HEK293 (cell line): ENCODE results near the gene RASD2.

Source experiments
- CTCF ChIA-PET: fragments of 350-600 bp; formaldehyde crosslinking; extraction: SDS; loops from one replicate; lab custom pipeline; 2021; ENCODE audit warnings: antibody characterized with exemption; lab: Yijun Ruan, JAX
- POLR2A ChIA-PET: fragments of 300-600 bp; formaldehyde crosslinking; extraction: SDS; loops from one replicate; lab custom pipeline; 2020; ENCODE audit warnings: antibody characterized with exemption, inconsistent platforms; lab: Yijun Ruan, JAX
- H3K27ac ChIP-seq: fragments of 200-500 bp; sonication (Bioruptor generic); 2 replicates; pipeline ENCODE4 v1.5.1; 2014; ENCODE audit warnings: low read depth, low read length, control low read depth, inconsistent platforms; ENCODE audit errors: extremely low read depth
- H3K36me3 ChIP-seq, 2 experiments: fragments of 200-500 bp in 1 of 2; sonication (Bioruptor generic) in 1 of 2; 1 replicate in 1 of 2; 2 replicates in 1 of 2; pipeline ENCODE4 v1.5.1; 2014 to 2017; ENCODE audit warnings: inconsistent platforms in 2 of 2, low read length in 2 of 2; ENCODE audit not compliant: control insufficient read depth in 2 of 2, insufficient read depth in 1 of 2
- H3K4me1 ChIP-seq: fragments of 200-500 bp; sonication (Bioruptor generic); 2 replicates; pipeline ENCODE4 v1.5.1; 2014; ENCODE audit warnings: mild to moderate bottlenecking, low read length, inconsistent platforms; ENCODE audit not compliant: control insufficient read depth, insufficient read depth
- H3K4me3 ChIP-seq: 2 replicates; pipeline ENCODE4 v1.5.1; 2011; ENCODE audit warnings: low read depth, mild to moderate bottlenecking, control low read depth, low read length, moderate library complexity
- H3K9me3 ChIP-seq: fragments of 200-500 bp; sonication (Bioruptor generic); 2 replicates; pipeline ENCODE4 v1.5.1; 2014; ENCODE audit warnings: low read depth, low read length, inconsistent platforms; ENCODE audit not compliant: control insufficient read depth, insufficient read depth
- GLI4 ChIP-seq: fragments of 450-650 bp; formaldehyde crosslinking; IDR thresholded peaks from 2 replicates; pipeline ENCODE4 v1.5.1; 2016; ENCODE audit warnings: missing biosample characterization, missing genetic modification characterization
- HOXD13 ChIP-seq: sonication (generic); formaldehyde crosslinking; IDR thresholded peaks from 2 replicates; pipeline ENCODE4 v1.8.0; 2022; ENCODE audit warnings: missing genetic modification reagents, borderline replicate concordance
- MYNN ChIP-seq: fragments of 450-650 bp; formaldehyde crosslinking; IDR thresholded peaks from 2 replicates; pipeline ENCODE4 v1.5.1; 2016; ENCODE audit warnings: missing biosample characterization, missing genetic modification characterization, borderline replicate concordance
- SALL2 ChIP-seq: fragments of 450-650 bp; formaldehyde crosslinking; IDR thresholded peaks from 2 replicates; pipeline ENCODE4 v1.5.0; 2017; ENCODE audit warnings: missing biosample characterization, mild to moderate bottlenecking, missing genetic modification characterization, borderline replicate concordance
- SP3 ChIP-seq: fragments of 450-650 bp; formaldehyde crosslinking; IDR thresholded peaks from 2 replicates; pipeline ENCODE4 v1.5.1; 2016; ENCODE audit warnings: missing biosample characterization, missing genetic modification characterization
- ZEB2 ChIP-seq: fragments of 450-650 bp; formaldehyde crosslinking; IDR thresholded peaks from 2 replicates; pipeline ENCODE4 v1.5.1; 2016; ENCODE audit warnings: missing biosample characterization, missing genetic modification characterization
- ZNF10 ChIP-seq: fragments of 450-650 bp; formaldehyde crosslinking; IDR thresholded peaks from 2 replicates; pipeline ENCODE4 v1.5.1; 2017; ENCODE audit warnings: missing biosample characterization, missing genetic modification characterization
- ZNF155 ChIP-seq: fragments of 450-650 bp; formaldehyde crosslinking; IDR thresholded peaks from 2 replicates; pipeline ENCODE4 v1.5.1; 2016; ENCODE audit warnings: missing biosample characterization, missing genetic modification characterization
- ZNF175 ChIP-seq: fragments of 450-650 bp; formaldehyde crosslinking; IDR thresholded peaks from 2 replicates; pipeline ENCODE4 v1.5.1; 2016; ENCODE audit warnings: missing biosample characterization, missing genetic modification characterization
- ZNF18 ChIP-seq: fragments of 450-650 bp; formaldehyde crosslinking; IDR thresholded peaks from 2 replicates; pipeline ENCODE4 v1.5.1; 2016; ENCODE audit warnings: missing biosample characterization, missing genetic modification characterization
- ZNF223 ChIP-seq: fragments of 450-650 bp; formaldehyde crosslinking; IDR thresholded peaks from 2 replicates; pipeline ENCODE4 v1.5.1; 2016; ENCODE audit warnings: missing biosample characterization, missing genetic modification characterization
- ZNF266 ChIP-seq: fragments of 450-650 bp; formaldehyde crosslinking; IDR thresholded peaks from 2 replicates; pipeline ENCODE4 v1.5.1; 2016; ENCODE audit warnings: missing biosample characterization, missing genetic modification characterization, low read depth
- ZNF311 ChIP-seq: fragments of 450-650 bp; formaldehyde crosslinking; IDR thresholded peaks from 2 replicates; pipeline ENCODE4 v1.5.1; 2017; ENCODE audit warnings: missing biosample characterization, missing genetic modification characterization, borderline replicate concordance
- ZNF37A ChIP-seq: fragments of 450-650 bp; IDR thresholded peaks from 2 replicates; pipeline ENCODE4 v1.5.1; 2018; ENCODE audit warnings: missing biosample characterization, missing genetic modification characterization
- ZNF423 ChIP-seq: fragments of 450-650 bp; formaldehyde crosslinking; IDR thresholded peaks from 2 replicates; pipeline ENCODE4 v1.5.1; 2016; ENCODE audit warnings: missing biosample characterization, missing genetic modification characterization
- ZNF501 ChIP-seq: fragments of 450-650 bp; formaldehyde crosslinking; IDR thresholded peaks from 2 replicates; pipeline ENCODE4 v1.5.1; 2016; ENCODE audit warnings: missing biosample characterization, missing genetic modification characterization
- ZNF548 ChIP-seq: fragments of 450-650 bp; formaldehyde crosslinking; IDR thresholded peaks from 2 replicates; pipeline ENCODE4 v1.5.1; 2016; ENCODE audit warnings: missing biosample characterization, missing genetic modification characterization
- ZNF629 ChIP-seq: fragments of 450-650 bp; formaldehyde crosslinking; IDR thresholded peaks from 2 replicates; pipeline ENCODE4 v1.5.1; 2017; ENCODE audit warnings: missing biosample characterization, missing genetic modification characterization
- ZNF707 ChIP-seq: fragments of 450-650 bp; formaldehyde crosslinking; IDR thresholded peaks from 2 replicates; pipeline ENCODE4 v1.5.1; 2016; ENCODE audit warnings: missing biosample characterization, missing genetic modification characterization
- ZNF785 ChIP-seq: fragments of 450-650 bp; formaldehyde crosslinking; IDR thresholded peaks from 2 replicates; pipeline ENCODE4 v1.5.1; 2016; ENCODE audit warnings: missing biosample characterization, missing genetic modification characterization
- ZSCAN5A ChIP-seq: fragments of 450-650 bp; formaldehyde crosslinking; IDR thresholded peaks from 2 replicates; pipeline ENCODE4 v1.5.1; 2016; ENCODE audit warnings: missing biosample characterization, missing genetic modification characterization
- TF ChIP-seq, protein P1 (sequence below): fragments of 450-650 bp; formaldehyde crosslinking; IDR thresholded peaks from 2 replicates; pipeline ENCODE4 v1.5.1; 2016; ENCODE audit warnings: missing biosample characterization, missing genetic modification characterization
- TF ChIP-seq, protein P2 (sequence below): fragments of 450-650 bp; formaldehyde crosslinking; IDR thresholded peaks from 2 replicates; pipeline ENCODE4 v1.5.1; 2017; ENCODE audit warnings: missing biosample characterization, missing genetic modification characterization

The RASD2 gene

GRCh38 chr22:35598396-35598710 is 57.7 kb downstream of the RASD2 start (continued):
- TF ChIP-seq, protein P1, sequence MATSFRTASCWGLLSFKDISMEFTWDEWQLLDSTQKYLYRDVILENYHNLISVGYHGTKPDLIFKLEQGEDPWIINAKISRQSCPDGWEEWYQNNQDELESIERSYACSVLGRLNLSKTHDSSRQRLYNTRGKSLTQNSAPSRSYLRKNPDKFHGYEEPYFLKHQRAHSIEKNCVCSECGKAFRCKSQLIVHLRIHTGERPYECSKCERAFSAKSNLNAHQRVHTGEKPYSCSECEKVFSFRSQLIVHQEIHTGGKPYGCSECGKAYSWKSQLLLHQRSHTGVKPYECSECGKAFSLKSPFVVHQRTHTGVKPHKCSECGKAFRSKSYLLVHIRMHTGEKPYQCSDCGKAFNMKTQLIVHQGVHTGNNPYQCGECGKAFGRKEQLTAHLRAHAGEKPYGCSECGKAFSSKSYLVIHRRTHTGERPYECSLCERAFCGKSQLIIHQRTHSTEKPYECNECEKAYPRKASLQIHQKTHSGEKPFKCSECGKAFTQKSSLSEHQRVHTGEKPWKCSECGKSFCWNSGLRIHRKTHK, result no peak
- TF ChIP-seq ZNF707 (tag by site-specific recombination) (no peak), SP3 (tag by site-specific recombination) (no peak), ZNF629 (tag by site-specific recombination) (no peak), MYNN (tag by site-specific recombination) (no peak), ZNF423 (tag by site-specific recombination) (no peak)

DNA sequence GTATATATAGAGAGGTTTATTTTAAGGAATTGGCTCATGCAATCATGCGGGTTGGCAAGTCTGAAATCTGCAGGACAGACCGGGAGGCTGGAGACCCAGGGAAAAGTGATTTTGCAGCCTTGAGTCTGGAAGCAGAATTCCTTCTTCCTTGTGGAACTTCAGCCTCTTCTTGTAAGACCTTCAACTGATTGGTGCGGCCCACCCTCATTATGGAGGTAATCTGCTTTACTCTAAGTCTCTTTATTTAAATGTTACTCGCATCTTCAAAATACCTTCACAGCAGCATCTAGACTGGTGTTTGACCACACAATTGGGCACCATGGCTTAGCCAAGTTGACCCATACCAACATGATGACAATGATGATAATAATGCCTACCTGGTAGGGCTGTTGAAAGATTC is 58.7 kb downstream of the RASD2 start:
- H3K27ac ChIP-seq, result no peak overlapping the region
- no peaks in the 10 kb centered on the region for H3K9me3 ChIP-seq
- ChIA-PET POLR2A (no interaction called here), CTCF (interaction anchor here (1.0 kb wide), 1 partner anchor 23 kb away, joined by 3 read pairs; no protein-coding TSS in a partner anchor)
- H3K4me1 ChIP-seq, result no peaks in the 10 kb centered on the region
- H3K4me3 ChIP-seq, result no peak overlapping the region
- TF ChIP-seq ZEB2 (no peak), ZNF10 (tag by site-specific recombination) (peak; percentile 95; the same call in 1 of the 2 replicates), ZNF37A (tag by site-specific recombination) (no peak)
- no peaks in the 10 kb centered on the region for H3K36me3 ChIP-seq

- ChIA-PET POLR2A (no interaction called here), CTCF (interaction anchor here (1.0 kb wide), 1 partner anchor 22 kb away, joined by 3 read pairs; no protein-coding TSS in a partner anchor)
- TF ChIP-seq ZSCAN5A (tag by site-specific recombination) (no peak), ZNF501 (tag by site-specific recombination) (no peak)
These were observed 59.8 kb downstream of the RASD2 start for GRCh38 chr22:35600476-35600875.

DNA sequence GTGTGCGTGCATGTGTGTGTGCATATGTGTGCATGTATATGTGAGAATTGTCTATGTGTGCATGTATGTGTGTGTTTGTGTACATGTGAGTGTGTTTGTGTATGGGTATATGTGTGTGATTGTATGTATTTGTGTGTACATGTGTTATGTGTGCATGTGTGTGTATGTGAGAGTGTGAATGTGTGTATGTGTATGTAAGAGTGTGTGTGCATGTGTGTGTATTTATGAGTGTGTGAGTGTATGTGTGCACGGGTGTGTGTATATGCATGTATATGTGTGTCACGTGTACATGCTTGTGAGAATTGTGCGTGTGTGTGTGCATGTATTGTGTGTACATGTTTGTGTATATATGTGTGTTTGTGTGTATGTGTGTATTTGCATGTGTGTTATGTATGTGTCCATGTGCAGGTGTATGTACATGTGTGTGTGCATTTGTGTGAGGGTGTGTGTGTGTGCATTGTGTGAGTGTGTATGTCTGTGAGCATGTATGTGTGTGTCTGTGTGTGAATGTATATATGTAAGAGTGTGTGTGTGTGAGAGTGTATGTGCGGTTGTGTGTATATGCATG is 60.5 kb downstream of the RASD2 start:
- H3K4me1 ChIP-seq, result no peaks in the 10 kb centered on the region
- H3K4me3 ChIP-seq, result no peak overlapping the region
- H3K27ac ChIP-seq, result no peak overlapping the region
- no peaks in the 10 kb centered on the region for H3K36me3 ChIP-seq
- ChIA-PET CTCF (no interaction called here), POLR2A (no interaction called here)
- TF ChIP-seq ZNF785 (peak; percentile 58; the same call in 1 of the 2 replicates), GLI4 (tag by site-specific recombination) (no peak), ZNF266 (tag by site-specific recombination) (0 out of 2 replicates have a peak, but pooled peaks have one; percentile 28), ZNF548 (tag by site-specific recombination) (no peak), ZNF18 (tag by site-specific recombination) (peak; percentile 84), ZNF223 (tag by site-specific recombination) (no peak), HOXD13 (CRISPR knock-in tag) (0 out of 2 replicates have a peak, but pooled peaks have one; percentile 31), ZNF175 (tag by site-specific recombination) (peak; percentile 22; the same call in 1 of the 2 replicates), ZNF155 (tag by site-specific recombination) (no peak), ZNF311 (0 out of 2 replicates have a peak, but pooled peaks have one; percentile 16), SALL2 (tag by site-specific recombination) (0 out of 2 replicates have a peak, but pooled peaks have one; percentile 77)
- TF ChIP-seq, protein P2, sequence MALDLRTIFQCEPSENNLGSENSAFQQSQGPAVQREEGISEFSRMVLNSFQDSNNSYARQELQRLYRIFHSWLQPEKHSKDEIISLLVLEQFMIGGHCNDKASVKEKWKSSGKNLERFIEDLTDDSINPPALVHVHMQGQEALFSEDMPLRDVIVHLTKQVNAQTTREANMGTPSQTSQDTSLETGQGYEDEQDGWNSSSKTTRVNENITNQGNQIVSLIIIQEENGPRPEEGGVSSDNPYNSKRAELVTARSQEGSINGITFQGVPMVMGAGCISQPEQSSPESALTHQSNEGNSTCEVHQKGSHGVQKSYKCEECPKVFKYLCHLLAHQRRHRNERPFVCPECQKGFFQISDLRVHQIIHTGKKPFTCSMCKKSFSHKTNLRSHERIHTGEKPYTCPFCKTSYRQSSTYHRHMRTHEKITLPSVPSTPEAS (tag by site-specific recombination), result peak; percentile 90
- no peaks in the 10 kb centered on the region for H3K9me3 ChIP-seq

More at GRCh38 chr22:35600476-35600875, 59.8 kb downstream of the RASD2 start:
- Histone ChIP-seq H3K9me3 (no peaks in the 10 kb centered on the region), H3K4me1 (no peaks in the 10 kb centered on the region), H3K4me3 (no peak overlapping the region), H3K27ac (no peak overlapping the region), H3K36me3 (no peaks in the 10 kb centered on the region)
